OCI-LY1 (cell line): ENCODE data around the gene SPO11.

ENCODE experiments used
- H2AFZ ChIP-seq: fragments of 200-600 bp; sonication (generic), shearing (Covaris generic); 2 replicates; pipeline ENCODE4 v1.6.0; 2014; ENCODE audit warnings: antibody characterized with exemption, mild to moderate bottlenecking, low read length
- H3F3A ChIP-seq: fragments of 200-600 bp; sonication (generic), shearing (Covaris generic); 2 replicates; pipeline ENCODE4 v1.6.0; 2014; ENCODE audit warnings: mild to moderate bottlenecking, antibody characterized with exemption, low read length, moderate library complexity; ENCODE audit not compliant: insufficient read depth
- H3K27ac ChIP-seq: fragments of 200-600 bp; sonication (generic); 2 replicates; pipeline ENCODE4 v1.5.1; 2014; ENCODE audit warnings: low read length, mixed run types, mild to moderate bottlenecking, low read depth; ENCODE audit not compliant: poor library complexity, severe bottlenecking
- H3K27me3 ChIP-seq: fragments of 200-600 bp; sonication (generic); 2 replicates; pipeline ENCODE4 v1.6.0; 2014; ENCODE audit warnings: antibody characterized with exemption, mild to moderate bottlenecking, low read length, moderate library complexity; ENCODE audit not compliant: insufficient read depth
- H3K36me3 ChIP-seq: fragments of 200-600 bp; sonication (generic); 2 replicates; pipeline ENCODE4 v1.6.1; 2014; ENCODE audit warnings: mild to moderate bottlenecking, antibody characterized with exemption, low read length, moderate library complexity, mixed read lengths; ENCODE audit not compliant: insufficient read depth
- H3K4me1 ChIP-seq: fragments of 200-600 bp; sonication (generic); 2 replicates; pipeline ENCODE4 v1.5.1; 2014; ENCODE audit warnings: mild to moderate bottlenecking, low read length, moderate library complexity; ENCODE audit not compliant: insufficient read depth, severe bottlenecking
- H3K4me2 ChIP-seq: fragments of 200-600 bp; sonication (generic), shearing (Covaris generic); 2 replicates; pipeline ENCODE4 v1.6.1; 2014; ENCODE audit warnings: low read length
- H3K4me3 ChIP-seq: fragments of 200-600 bp; sonication (generic); 2 replicates; pipeline ENCODE4 v1.5.1; 2014; ENCODE audit warnings: low read length, low read depth, mild to moderate bottlenecking, mixed read lengths; ENCODE audit not compliant: poor library complexity, severe bottlenecking
- H3K79me2 ChIP-seq: fragments of 200-600 bp; shearing (Covaris generic); 2 replicates; pipeline ENCODE4 v1.6.1; 2016; ENCODE audit warnings: mixed run types, low read length, mixed read lengths; ENCODE audit not compliant: insufficient read depth
- H3K9ac ChIP-seq: fragments of 200-600 bp; sonication (generic), shearing (Covaris generic); 2 replicates; pipeline ENCODE4 v1.6.1; 2014; ENCODE audit warnings: mild to moderate bottlenecking, low read length, mixed read lengths
- H3K9me2 ChIP-seq: fragments of 200-600 bp; sonication (generic), shearing (Covaris generic); 2 replicates; pipeline ENCODE4 v1.6.1; 2014; ENCODE audit warnings: low read depth, mild to moderate bottlenecking, low read length, mixed read lengths
- H3K9me3 ChIP-seq: fragments of 200-600 bp; shearing (Covaris generic); 2 replicates; pipeline ENCODE4 v1.6.1; 2014; ENCODE audit warnings: low read length, mixed read lengths
- H4K20me1 ChIP-seq: fragments of 200-600 bp; sonication (generic), shearing (Covaris generic); 2 replicates; pipeline ENCODE4 v1.6.0; 2016; ENCODE audit warnings: mild to moderate bottlenecking, low read length; ENCODE audit not compliant: insufficient read depth
- EZH2 ChIP-seq: fragments of 200-600 bp; sonication (generic), shearing (Covaris generic); IDR thresholded peaks from 2 replicates; pipeline ENCODE4 v1.8.0; 2017; ENCODE audit warnings: borderline replicate concordance, mixed run types, mild to moderate bottlenecking, antibody characterized with exemption, low read length, moderate library complexity, mixed read lengths
- TF ChIP-seq, protein P1 (sequence below): fragments of 200-600 bp; sonication (generic), shearing (Covaris generic); IDR thresholded peaks from 2 replicates; pipeline ENCODE4 v1.5.1; 2017; ENCODE audit warnings: mild to moderate bottlenecking, antibody characterized with exemption, low read length, moderate library complexity, mixed read lengths

Gene SPO11

DNA sequence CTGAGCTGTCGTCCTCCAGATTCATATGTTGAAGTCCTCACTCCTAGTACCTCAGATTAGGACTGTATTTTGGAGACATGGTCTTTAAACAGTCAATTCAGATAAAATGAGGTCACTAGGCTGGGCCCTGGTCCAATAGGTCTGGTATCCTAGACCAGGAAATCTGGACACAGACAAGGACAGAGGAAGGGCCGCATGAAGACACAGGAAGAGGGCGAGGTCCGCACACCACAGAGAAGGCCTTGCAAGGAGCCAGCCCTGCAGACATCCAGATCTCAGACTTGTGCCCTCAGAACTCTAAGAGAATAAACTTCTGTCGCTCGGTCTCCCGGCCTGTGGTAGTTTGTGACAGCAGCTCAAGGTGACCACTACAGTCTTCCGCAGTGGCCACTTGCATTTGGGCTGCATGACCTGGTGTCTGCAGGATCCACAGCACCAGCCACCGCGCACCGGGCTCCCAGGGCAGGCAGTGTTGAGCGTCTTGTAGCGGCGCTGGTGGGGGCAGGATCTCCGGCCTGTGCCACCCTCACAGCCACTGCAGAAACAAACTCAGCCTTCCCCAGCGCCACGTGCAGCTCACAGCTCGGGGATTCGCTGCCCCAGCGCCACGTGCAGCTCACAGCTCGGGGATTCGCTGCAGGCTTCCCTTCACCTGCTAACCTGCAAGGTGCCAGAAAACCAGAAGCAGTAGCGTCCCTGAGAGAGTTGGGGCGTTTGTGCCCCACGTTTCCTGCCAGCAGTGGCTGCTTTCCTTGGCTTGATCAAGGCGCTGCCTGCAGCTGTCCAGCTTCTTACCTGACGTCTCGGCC is 55.6 kb downstream of the SPO11 start:
- Histone ChIP-seq H3K4me3 (no peak overlapping the region), H3K4me1 (peaks cover 72% of the 10 kb centered on the region), H3K79me2 (no peaks in the 10 kb centered on the region), H3K9me2 (no peaks in the 10 kb centered on the region), H3K4me2 (no peak overlapping the region; the same call in 1 of the 2 replicates), H2AFZ (no peak overlapping the region), H4K20me1 (no peaks in the 10 kb centered on the region), H3K27ac (peak overlapping the region; percentile 91), H3K9me3 (no peaks in the 10 kb centered on the region), H3K36me3 (peaks cover 9% of the 10 kb centered on the region; the same call in 1 of the 2 replicates), H3K27me3 (no peaks in the 10 kb centered on the region), H3F3A (peaks cover 9% of the 10 kb centered on the region; the same call in 1 of the 2 replicates), H3K9ac (no peak overlapping the region; the same call in 1 of the 2 replicates)
- no peak for TF ChIP-seq EZH2
- TF ChIP-seq, protein P1, sequence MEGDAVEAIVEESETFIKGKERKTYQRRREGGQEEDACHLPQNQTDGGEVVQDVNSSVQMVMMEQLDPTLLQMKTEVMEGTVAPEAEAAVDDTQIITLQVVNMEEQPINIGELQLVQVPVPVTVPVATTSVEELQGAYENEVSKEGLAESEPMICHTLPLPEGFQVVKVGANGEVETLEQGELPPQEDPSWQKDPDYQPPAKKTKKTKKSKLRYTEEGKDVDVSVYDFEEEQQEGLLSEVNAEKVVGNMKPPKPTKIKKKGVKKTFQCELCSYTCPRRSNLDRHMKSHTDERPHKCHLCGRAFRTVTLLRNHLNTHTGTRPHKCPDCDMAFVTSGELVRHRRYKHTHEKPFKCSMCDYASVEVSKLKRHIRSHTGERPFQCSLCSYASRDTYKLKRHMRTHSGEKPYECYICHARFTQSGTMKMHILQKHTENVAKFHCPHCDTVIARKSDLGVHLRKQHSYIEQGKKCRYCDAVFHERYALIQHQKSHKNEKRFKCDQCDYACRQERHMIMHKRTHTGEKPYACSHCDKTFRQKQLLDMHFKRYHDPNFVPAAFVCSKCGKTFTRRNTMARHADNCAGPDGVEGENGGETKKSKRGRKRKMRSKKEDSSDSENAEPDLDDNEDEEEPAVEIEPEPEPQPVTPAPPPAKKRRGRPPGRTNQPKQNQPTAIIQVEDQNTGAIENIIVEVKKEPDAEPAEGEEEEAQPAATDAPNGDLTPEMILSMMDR, result no peak

- H3K4me1 ChIP-seq, result peaks cover 76% of the 10 kb centered on the region
- no peaks in the 10 kb centered on the region for H3K27me3 ChIP-seq
- peak overlapping the region; percentile 99 for H3K27ac ChIP-seq
- H4K20me1 ChIP-seq, result no peaks in the 10 kb centered on the region
- TF ChIP-seq, protein P1, result no peak
- no peak for TF ChIP-seq EZH2
- no peaks in the 10 kb centered on the region for H3K9me3 ChIP-seq
- H3K36me3 ChIP-seq, result peaks cover 1% of the 10 kb centered on the region; the same call in 1 of the 2 replicates
- no peak overlapping the region for H2AFZ ChIP-seq
- peaks cover 9% of the 10 kb centered on the region; the same call in 1 of the 2 replicates for H3F3A ChIP-seq
- no peaks in the 10 kb centered on the region for H3K79me2 ChIP-seq
- no peak overlapping the region for H3K4me3 ChIP-seq
- no peak overlapping the region for H3K9ac ChIP-seq
- H3K9me2 ChIP-seq, result no peaks in the 10 kb centered on the region
- no peak overlapping the region for H3K4me2 ChIP-seq
Measured at GRCh38 chr20:57385940-57386339, 56.3 kb downstream of the SPO11 start.

DNA sequence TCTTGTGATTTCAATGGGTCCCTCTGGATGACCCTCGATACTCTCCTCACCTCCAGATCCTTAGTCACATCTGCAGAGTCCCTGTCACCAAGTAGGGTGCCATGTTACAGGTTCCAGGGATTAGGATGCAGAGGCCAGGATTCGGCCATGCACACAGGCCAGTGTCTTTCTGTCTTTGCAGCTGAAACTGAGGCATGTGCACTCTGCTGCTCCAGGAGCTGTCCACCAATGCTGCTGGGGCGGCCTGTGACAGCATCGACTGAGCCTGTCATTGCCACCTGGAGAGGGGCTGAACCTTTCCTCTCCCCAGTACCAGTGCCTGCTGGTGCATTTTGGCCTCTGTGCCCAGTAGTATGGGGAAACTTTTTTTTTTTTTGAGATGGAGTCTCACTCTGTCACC is 57.2 kb downstream of the SPO11 start:
- Histone ChIP-seq H3K9me2 (no peaks in the 10 kb centered on the region), H3K27ac (peak overlapping the region; percentile 99), H3K4me3 (no peak overlapping the region), H3K79me2 (no peaks in the 10 kb centered on the region), H2AFZ (no peak overlapping the region), H3K4me1 (peaks cover 73% of the 10 kb centered on the region), H3K9me3 (no peaks in the 10 kb centered on the region), H3F3A (peaks cover 9% of the 10 kb centered on the region; the same call in 1 of the 2 replicates), H3K27me3 (no peaks in the 10 kb centered on the region), H4K20me1 (no peaks in the 10 kb centered on the region), H3K4me2 (no peak overlapping the region), H3K9ac (no peak overlapping the region), H3K36me3 (no peaks in the 10 kb centered on the region)
- no peak for TF ChIP-seq EZH2
- TF ChIP-seq, protein P1, result no peak
